Tibial nerve (tissue), 3 donors: ENCODE data around the gene AMOTL2.

ENCODE experiments used
- POLR2A ChIP-seq, 2 donors: fragments of 450-650 bp; IDR thresholded peaks; one replicate each; pipeline ENCODE4 v1.6.1; 2017; ENCODE audit warnings: antibody characterized with exemption in 2 of 2, mild to moderate bottlenecking in 2 of 2, moderate library complexity in 2 of 2
- TF ChIP-seq, protein P1 (sequence below), 5 experiments: fragments of 200-600 bp in 3 of 5; fragments of 450-650 bp in 2 of 5; sonication (generic) in 3 of 5; IDR thresholded peaks; one replicate each; pipeline ENCODE4 v1.5.1; 2016 to 2019; ENCODE audit warnings: antibody characterized with exemption in 5 of 5, mild to moderate bottlenecking in 3 of 5, moderate library complexity in 2 of 5

DNA sequence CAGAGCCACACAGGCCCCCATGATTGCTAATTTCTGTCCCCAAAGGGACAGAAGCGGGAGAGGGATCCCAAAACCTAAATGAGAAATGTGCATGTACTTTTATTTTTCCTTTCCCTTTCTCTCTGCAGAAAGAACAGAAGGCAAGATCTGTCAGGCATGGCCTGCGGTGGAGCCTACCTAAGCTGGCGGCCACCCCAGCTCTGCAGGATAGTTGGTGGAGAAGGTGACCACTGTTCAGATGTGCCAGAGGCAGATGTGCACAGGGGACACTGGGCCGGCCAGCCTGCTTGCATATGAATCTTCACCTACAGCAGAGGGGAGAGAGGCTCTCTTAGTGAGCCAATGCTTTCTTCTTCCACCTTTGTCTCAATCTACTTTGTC, 2.1 kb upstream of the AMOTL2 start:
- TF ChIP-seq, protein P1, sequence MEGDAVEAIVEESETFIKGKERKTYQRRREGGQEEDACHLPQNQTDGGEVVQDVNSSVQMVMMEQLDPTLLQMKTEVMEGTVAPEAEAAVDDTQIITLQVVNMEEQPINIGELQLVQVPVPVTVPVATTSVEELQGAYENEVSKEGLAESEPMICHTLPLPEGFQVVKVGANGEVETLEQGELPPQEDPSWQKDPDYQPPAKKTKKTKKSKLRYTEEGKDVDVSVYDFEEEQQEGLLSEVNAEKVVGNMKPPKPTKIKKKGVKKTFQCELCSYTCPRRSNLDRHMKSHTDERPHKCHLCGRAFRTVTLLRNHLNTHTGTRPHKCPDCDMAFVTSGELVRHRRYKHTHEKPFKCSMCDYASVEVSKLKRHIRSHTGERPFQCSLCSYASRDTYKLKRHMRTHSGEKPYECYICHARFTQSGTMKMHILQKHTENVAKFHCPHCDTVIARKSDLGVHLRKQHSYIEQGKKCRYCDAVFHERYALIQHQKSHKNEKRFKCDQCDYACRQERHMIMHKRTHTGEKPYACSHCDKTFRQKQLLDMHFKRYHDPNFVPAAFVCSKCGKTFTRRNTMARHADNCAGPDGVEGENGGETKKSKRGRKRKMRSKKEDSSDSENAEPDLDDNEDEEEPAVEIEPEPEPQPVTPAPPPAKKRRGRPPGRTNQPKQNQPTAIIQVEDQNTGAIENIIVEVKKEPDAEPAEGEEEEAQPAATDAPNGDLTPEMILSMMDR (IDR thresholded peaks at IDR 0.05): no peak
- no peak for TF ChIP-seq POLR2A (IDR thresholded peaks at IDR 0.05)
